B cell (primary cell): ENCODE results near the gene PARP16. TPM values are rescaled to one million over a fixed set of nuclear protein-coding genes. Genes with fewer than 3 reads are reported as not detected.

Experiments
- ATAC-seq: fragments of 200-7000 bp; cut with Tn5 transposase; one replicate; pipeline ENCODE4 v1.10.0; 2021; ENCODE audit warnings: low read depth, mild to moderate bottlenecking, moderate number of reproducible peaks, moderate library complexity
- CTCF ChIA-PET: fragments of 350-600 bp; sonication (Branson Sonifier 250); formaldehyde crosslinking; loops from one replicate; lab custom pipeline; 2021; ENCODE audit warnings: antibody characterized with exemption, inconsistent platforms; lab: Charles Lee
- POLR2A ChIA-PET: fragments of 350-600 bp; sonication (Branson Sonifier 250); formaldehyde crosslinking; loops from one replicate; lab custom pipeline; 2021; ENCODE audit warnings: antibody characterized with exemption; lab: Charles Lee
- DNase-seq: peaks from one replicate; pipeline ENCODE4 v3.0.0; 2013
- H2AFZ ChIP-seq: 2 replicates; pipeline ENCODE4 v1.6.1; 2012; ENCODE audit warnings: mild to moderate bottlenecking, low read depth, low read length; ENCODE audit not compliant: insufficient read depth, poor library complexity, severe bottlenecking
- H3K27ac ChIP-seq, 2 donors: 1 replicate in 1 of 2; 2 replicates in 1 of 2; pipeline ENCODE4 v1.5.1; 2012 to 2013; ENCODE audit warnings: low read length in 2 of 2, mild to moderate bottlenecking in 2 of 2, moderate library complexity in 1 of 2
- H3K27me3 ChIP-seq, 4 experiments: fragments of 200-600 bp in 1 of 4; sonication (generic) in 1 of 4; replicated peaks in 1 of 4; 1 replicate in 2 of 4; 2 replicates in 2 of 4; pipeline versions ENCODE4 v1.6.1 to v1.7.0; 2013 to 2016; ENCODE audit warnings: low read length in 3 of 4, mild to moderate bottlenecking in 2 of 4, mixed read lengths in 1 of 4, moderate library complexity in 1 of 4; ENCODE audit not compliant: insufficient read depth in 4 of 4, control insufficient read depth in 3 of 4; ENCODE audit errors: control extremely low read depth in 1 of 4
- H3K36me3 ChIP-seq, 2 experiments: replicated peaks in 1 of 2; 1 replicate in 1 of 2; 2 replicates in 1 of 2; pipeline versions ENCODE4 v1.6.1 to v1.7.1; 2013; ENCODE audit warnings: low read length in 1 of 2; ENCODE audit not compliant: insufficient read depth in 2 of 2, control insufficient read depth in 1 of 2; ENCODE audit errors: control extremely low read depth in 1 of 2, extremely low read depth in 1 of 2
- H3K4me1 ChIP-seq, 2 donors: fragments of 200-600 bp in 1 of 2; sonication (generic) in 1 of 2; 1 replicate in 1 of 2; 2 replicates in 1 of 2; pipeline versions ENCODE4 v1.5.1 to v1.6.1; 2013 to 2017; ENCODE audit warnings: low read length in 2 of 2; ENCODE audit not compliant: control insufficient read depth in 2 of 2, insufficient read depth in 2 of 2
- H3K4me2 ChIP-seq: replicated peaks from 2 replicates; pipeline ENCODE3; 2012; ENCODE audit warnings: mild to moderate bottlenecking, low read depth, low read length; ENCODE audit not compliant: poor library complexity, severe bottlenecking
- H3K4me3 ChIP-seq, 5 experiments: fragments of 200-600 bp in 1 of 5; sonication (generic) in 1 of 5; 1 replicate in 3 of 5; 2 replicates in 2 of 5; pipeline versions ENCODE4 v1.5.1 to v1.7.0; 2011 to 2016; ENCODE audit warnings: low read length in 4 of 5, mild to moderate bottlenecking in 4 of 5, low read depth in 2 of 5, control low read depth in 1 of 5, moderate library complexity in 1 of 5; ENCODE audit not compliant: insufficient read depth in 1 of 5; ENCODE audit errors: control extremely low read depth in 1 of 5, extremely low read depth in 1 of 5
- H3K79me2 ChIP-seq: fragments of 200-600 bp; sonication (generic); one replicate; pipeline ENCODE4 v1.6.0; 2016; ENCODE audit warnings: low read length; ENCODE audit not compliant: control insufficient read depth, insufficient read depth
- H3K9ac ChIP-seq: fragments of 200-600 bp; sonication (generic); 2 replicates; pipeline ENCODE4 v1.6.1; 2017; ENCODE audit warnings: mild to moderate bottlenecking, low read length, moderate library complexity
- H3K9me3 ChIP-seq, 3 donors: one replicate each; pipeline versions ENCODE4 v1.6.1 to v1.7.1; 2013; ENCODE audit warnings: low read length in 2 of 3; ENCODE audit not compliant: control insufficient read depth in 2 of 3, insufficient read depth in 1 of 3; ENCODE audit errors: control extremely low read depth in 1 of 3
- H4K20me1 ChIP-seq: 2 replicates; pipeline ENCODE4 v1.6.0; 2012; ENCODE audit warnings: mild to moderate bottlenecking, low read length; ENCODE audit not compliant: insufficient read depth, control insufficient read depth, poor library complexity, severe bottlenecking
- H3K27ac Mint-ChIP-seq: one replicate; pipeline ENCODE4 v1.8.0; 2021; ENCODE audit warnings: mixed read lengths
- H3K27me3 Mint-ChIP-seq: one replicate; pipeline ENCODE4 v1.8.0; 2021; ENCODE audit warnings: mixed read lengths
- H3K4me1 Mint-ChIP-seq: one replicate; pipeline ENCODE4 v1.8.0; 2021; ENCODE audit warnings: mixed read lengths
- H3K4me3 Mint-ChIP-seq: one replicate; pipeline ENCODE4 v1.8.0; 2021; ENCODE audit warnings: mixed read lengths
- H3K9me3 Mint-ChIP-seq: one replicate; pipeline ENCODE4 v1.8.0; 2022; ENCODE audit warnings: mixed read lengths; ENCODE audit not compliant: insufficient read depth
- CTCF ChIP-seq: fragments of 200-600 bp; IDR thresholded peaks from one replicate; pipeline ENCODE4 v1.8.0; 2022; ENCODE audit warnings: antibody characterized with exemption, mild to moderate bottlenecking
- EZH2 ChIP-seq: IDR thresholded peaks from 2 replicates; pipeline ENCODE4 v1.6.1; 2012; ENCODE audit warnings: borderline replicate concordance, low read depth, mild to moderate bottlenecking, moderate library complexity, low read length; ENCODE audit not compliant: insufficient read depth, poor library complexity, severe bottlenecking
- WGBS: methylation state at CpG from one replicate; pipeline ENCODE4 v1.1.5; 2013; ENCODE audit warnings: missing lambda C conversion rate; ENCODE audit not compliant: insufficient coverage; 5-methylcytosine and 5-hydroxymethylcytosine counted together
- intact Hi-C: fragments of 100-400 bp; cut with micrococcal nuclease; formaldehyde crosslinking; loops from one replicate; pipeline ENCODE4 v1.10.0; 2022
- polyA plus RNA-seq: library from polyadenylated mRNA; depleted of rRNA; stranded (reverse); fragments of >200 nt; gene quantifications from 2 replicates; pipeline ENCODE4 v1.2.3, GENCODE V29; 2012
- total RNA-seq, 2 donors: library from RNA; stranded (reverse); fragments of 120-200 nt in 1 of 2; gene quantifications; 1 replicate in 1 of 2; 2 replicates in 1 of 2; pipeline versions ENCODE4 v1.2.3 to v1.2.4, GENCODE V29; 2013 to 2022

Gene PARP16
- total and polyA plus RNA-seq, 2 donors (not counting 1 experiment from before 2014, with no cell fraction given), result 18.2 to 19.1 TPM

- no peaks in the 10 kb centered on the region for H3K4me1 ChIP-seq
- no peak overlapping the region for H3K4me2 ChIP-seq
- no peak for ATAC-seq
- 100% methylated on average over 1 of the region's 4 CpGs for WGBS
- CTCF ChIA-PET, result no interaction called here
- H3K9ac ChIP-seq, result no peak overlapping the region
- no peak overlapping the region for H3K27ac ChIP-seq
- no peaks in the 10 kb centered on the region for H3K27me3 ChIP-seq
- H3K36me3 ChIP-seq, result peaks cover 5 to 33% of the 10 kb centered on the region in 2 experiments
- Mint-ChIP-seq H3K27ac (no peak overlapping the region), H3K9me3 (no peaks in the 10 kb centered on the region), H3K4me3 (no peak overlapping the region), H3K4me1 (no peaks in the 10 kb centered on the region), H3K27me3 (no peaks in the 10 kb centered on the region)
- H4K20me1 ChIP-seq, result peaks cover 7% of the 10 kb centered on the region
- intact Hi-C loops, result no loop called here
- H3K4me3 ChIP-seq, result no peak overlapping the region
- POLR2A ChIA-PET, result no interaction called here
- TF ChIP-seq EZH2 (no peak), CTCF (no peak)
- no peaks in the 10 kb centered on the region for H3K79me2 ChIP-seq
- H3K9me3 ChIP-seq, result no peaks in the 10 kb centered on the region
- no peak overlapping the region for H2AFZ ChIP-seq
- no peak for DNase-seq
Measured at GRCh38 chr15:65268411-65268810, 18.3 kb downstream of the PARP16 start.

GRCh38 chr15:65266469-65266868 is 20.2 kb downstream of the PARP16 start:
- Histone ChIP-seq H3K79me2 (no peaks in the 10 kb centered on the region), H3K4me3 (no peak overlapping the region), H2AFZ (no peak overlapping the region), H3K36me3 (peaks cover 3 to 50% of the 10 kb centered on the region in 2 experiments), H4K20me1 (no peaks in the 10 kb centered on the region), H3K9me3 (no peaks in the 10 kb centered on the region), H3K27me3 (no peaks in the 10 kb centered on the region), H3K27ac (no peak overlapping the region), H3K9ac (no peak overlapping the region), H3K4me1 (no peaks in the 10 kb centered on the region), H3K4me2 (no peak overlapping the region)
- H3K27me3 Mint-ChIP-seq, result no peaks in the 10 kb centered on the region
- POLR2A ChIA-PET, result no interaction called here
- H3K4me1 Mint-ChIP-seq, result no peaks in the 10 kb centered on the region
- no peaks in the 10 kb centered on the region for H3K9me3 Mint-ChIP-seq
- TF ChIP-seq CTCF (no peak), EZH2 (no peak)
- WGBS, result 90% methylated on average over 5 of the region's 5 CpGs
- H3K27ac Mint-ChIP-seq, result no peak overlapping the region
- intact Hi-C loops, result no loop called here
- no peak for ATAC-seq
- H3K4me3 Mint-ChIP-seq, result no peak overlapping the region
- DNase-seq, result no peak
- CTCF ChIA-PET, result no interaction called here
